PC-3 (cell line): ENCODE results near the gene PRR5.

Experiments used
- EZH2 ChIP-seq: fragments of 300-600 bp; sonication (generic); IDR thresholded peaks from one replicate; pipeline ENCODE4 v1.6.1; 2017; ENCODE audit warnings: antibody characterized with exemption, mild to moderate bottlenecking, low read length; ENCODE audit not compliant: unreplicated experiment
- TF ChIP-seq, protein P1 (sequence below): fragments of 300-600 bp; sonication (generic); conservative IDR thresholded peaks from 2 replicates; pipeline ENCODE4 v1.5.1; 2017; ENCODE audit warnings: antibody characterized with exemption, low read depth, mild to moderate bottlenecking, low read length

DNA sequence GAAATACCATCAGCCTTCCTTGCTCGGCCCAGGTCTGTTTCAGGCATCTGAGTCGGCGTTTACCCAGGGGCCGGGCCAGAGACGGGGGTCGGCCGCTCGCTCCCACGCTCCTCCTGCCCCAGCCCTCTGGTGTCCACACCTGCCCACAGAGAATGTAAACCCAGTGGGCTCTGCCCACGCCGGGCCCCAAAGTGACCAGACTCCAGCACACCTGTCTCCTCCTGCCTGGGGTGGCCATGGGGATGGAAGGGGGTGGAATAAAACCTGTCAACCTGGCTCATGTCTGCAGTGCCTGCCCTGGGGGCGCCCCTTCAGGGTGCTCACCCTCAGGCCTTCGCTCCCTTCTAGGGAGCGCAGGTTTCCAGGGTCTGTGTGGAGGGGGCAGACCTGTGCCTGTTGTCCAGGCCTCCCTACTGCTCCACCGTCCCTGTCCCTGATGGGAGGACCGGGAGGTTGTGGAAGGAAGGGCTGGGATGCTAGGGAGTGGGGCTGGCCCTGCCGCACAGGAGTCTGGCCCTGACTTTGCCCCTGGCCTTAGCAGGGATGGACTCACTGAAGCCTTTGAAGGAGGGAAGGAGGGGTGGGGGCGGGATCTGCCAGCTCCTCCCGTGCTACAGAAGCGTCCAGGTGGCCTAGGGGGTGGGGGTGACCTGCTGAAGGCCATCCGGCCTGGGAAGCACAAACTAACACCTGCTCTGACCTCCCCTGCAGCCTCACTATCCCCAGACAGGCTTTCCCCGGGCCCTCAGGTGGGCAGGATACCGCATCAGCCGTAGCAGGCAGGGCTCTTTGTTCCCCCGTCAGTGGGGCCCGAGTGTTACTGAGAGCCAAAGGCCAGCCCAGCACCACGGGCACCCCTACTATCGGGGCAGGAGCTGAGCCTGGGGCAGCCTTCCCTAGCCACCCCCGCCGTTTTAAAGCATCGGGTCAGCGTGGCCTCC, 35.7 kb downstream of the PRR5 start:
- TF ChIP-seq, protein P1, sequence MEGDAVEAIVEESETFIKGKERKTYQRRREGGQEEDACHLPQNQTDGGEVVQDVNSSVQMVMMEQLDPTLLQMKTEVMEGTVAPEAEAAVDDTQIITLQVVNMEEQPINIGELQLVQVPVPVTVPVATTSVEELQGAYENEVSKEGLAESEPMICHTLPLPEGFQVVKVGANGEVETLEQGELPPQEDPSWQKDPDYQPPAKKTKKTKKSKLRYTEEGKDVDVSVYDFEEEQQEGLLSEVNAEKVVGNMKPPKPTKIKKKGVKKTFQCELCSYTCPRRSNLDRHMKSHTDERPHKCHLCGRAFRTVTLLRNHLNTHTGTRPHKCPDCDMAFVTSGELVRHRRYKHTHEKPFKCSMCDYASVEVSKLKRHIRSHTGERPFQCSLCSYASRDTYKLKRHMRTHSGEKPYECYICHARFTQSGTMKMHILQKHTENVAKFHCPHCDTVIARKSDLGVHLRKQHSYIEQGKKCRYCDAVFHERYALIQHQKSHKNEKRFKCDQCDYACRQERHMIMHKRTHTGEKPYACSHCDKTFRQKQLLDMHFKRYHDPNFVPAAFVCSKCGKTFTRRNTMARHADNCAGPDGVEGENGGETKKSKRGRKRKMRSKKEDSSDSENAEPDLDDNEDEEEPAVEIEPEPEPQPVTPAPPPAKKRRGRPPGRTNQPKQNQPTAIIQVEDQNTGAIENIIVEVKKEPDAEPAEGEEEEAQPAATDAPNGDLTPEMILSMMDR, result no peak
- TF ChIP-seq EZH2, result no peak
